Upper lobe of left lung (tissue), 6 donors: ENCODE measurements around the gene PSMG3. TPM values are rescaled to one million over a fixed set of nuclear protein-coding genes. Genes with fewer than 3 reads are reported as not detected.
A peak's percentile ranks its signal among the peaks of the same experiment; 100 is the strongest.

ENCODE experiments used
- ATAC-seq, 2 donors: fragments of 200-7000 bp; cut with Tn5 transposase; one replicate each; pipeline ENCODE4 v1.9.1; 2022; ENCODE audit warnings: mild to moderate bottlenecking in 2 of 2, moderate library complexity in 2 of 2; ENCODE audit not compliant: low FRiP score in 2 of 2
- DNase-seq, 2 donors: peaks; one replicate each; pipeline ENCODE4 v3.0.0-alpha.2; 2019 to 2020
- H3K27ac ChIP-seq, 4 donors: fragments of 200-600 bp; sonication (generic); one replicate each; pipeline ENCODE4 v1.5.1; 2016 to 2019
- H3K27me3 ChIP-seq, 4 donors: fragments of 200-600 bp; sonication (generic); one replicate each; pipeline ENCODE4 v1.5.1; 2017 to 2019
- H3K36me3 ChIP-seq, 4 donors: fragments of 200-600 bp; sonication (generic); one replicate each; pipeline ENCODE4 v1.5.1; 2016 to 2019
- H3K4me1 ChIP-seq, 4 donors: fragments of 200-600 bp; sonication (generic); one replicate each; pipeline ENCODE4 v1.5.1; 2018 to 2019
- H3K4me3 ChIP-seq, 4 donors: fragments of 200-600 bp; sonication (generic); one replicate each; pipeline ENCODE4 v1.5.1; 2017 to 2019; ENCODE audit warnings: mild to moderate bottlenecking in 2 of 4, moderate library complexity in 1 of 4
- H3K9me3 ChIP-seq, 4 donors: fragments of 200-600 bp; sonication (generic); one replicate each; pipeline ENCODE4 v1.5.1; 2018 to 2019
- EP300 ChIP-seq, 4 donors: sonication (generic); formaldehyde crosslinking; IDR thresholded peaks; one replicate each; pipeline ENCODE4 v1.5.1; 2017; ENCODE audit warnings: antibody characterized with exemption in 4 of 4, control low read depth in 2 of 4
- POLR2A ChIP-seq, 4 donors: fragments of 450-650 bp; IDR thresholded peaks; one replicate each; pipeline ENCODE4 v1.5.1; 2016 to 2017; ENCODE audit warnings: antibody characterized with exemption in 4 of 4, mild to moderate bottlenecking in 2 of 4
- POLR2AphosphoS5 ChIP-seq, 2 donors: sonication (generic); formaldehyde crosslinking; IDR thresholded peaks; one replicate each; pipeline ENCODE4 v1.5.1; 2017; ENCODE audit warnings: antibody characterized with exemption in 2 of 2
- WGBS, 2 donors: methylation state at CpG; one replicate each; pipeline ENCODE4 v1.1.5; 2017 to 2018; 5-methylcytosine and 5-hydroxymethylcytosine counted together
- total RNA-seq, 6 donors: library from RNA; depleted of rRNA in 4 of 6; stranded (reverse); fragments of >200 nt in 4 of 6; gene quantifications; one replicate each; pipeline versions ENCODE4 v1.1.0 to v1.2.1, GENCODE V29; 2016 to 2021
- TF ChIP-seq, protein P1 (sequence below), 6 experiments: fragments of 450-650 bp in 4 of 6; fragments of 200-600 bp in 2 of 6; sonication (generic) in 2 of 6; IDR thresholded peaks; one replicate each; pipeline ENCODE4 v1.5.1; 2016 to 2019; ENCODE audit warnings: antibody characterized with exemption in 6 of 6
- donor health status: DM: no; HTN: no; CAD: no; lungs with moderate emphysema.
- donor health status: DM: no; HTN: yes; CAD: no; lungs with severe emphysema.

Gene PSMG3
- total RNA-seq, 6 donors from 2014 or later = 19.0 to 53.1 (median 21.6) TPM

DNA sequence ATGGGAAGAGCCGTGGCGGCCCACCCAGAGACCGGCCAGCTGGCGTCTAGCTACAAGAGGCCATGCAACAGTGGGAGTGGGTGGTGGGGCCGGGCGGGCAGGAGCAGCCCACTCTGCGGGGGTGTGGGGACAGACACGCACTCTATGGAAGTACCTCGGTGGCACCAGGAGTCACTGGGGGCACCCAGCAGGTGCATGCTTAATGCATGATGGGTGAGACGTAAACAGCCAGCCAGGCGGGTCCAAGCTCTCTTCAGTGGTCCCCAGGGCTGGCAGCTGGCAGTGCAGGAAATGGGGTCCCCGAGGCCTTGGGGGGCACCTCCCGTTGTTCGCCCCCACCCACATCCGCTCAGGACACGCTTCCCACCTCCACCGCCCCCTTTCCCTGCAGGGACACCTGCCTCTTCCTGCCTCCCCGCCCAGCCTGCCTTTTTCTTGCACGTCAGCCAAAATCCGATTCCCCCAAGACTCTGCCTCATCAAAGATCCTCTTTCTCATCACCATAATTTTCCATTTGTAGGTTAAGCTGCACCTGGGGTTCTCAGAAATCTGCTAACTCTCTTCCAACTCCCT is 22.6 kb upstream of the PSMG3 start:
- no peak overlapping the region for H3K27ac ChIP-seq
- ATAC-seq (peak in 1 of 2 donors; percentile 5), DNase-seq (peak in 1 of 2 donors; percentile 68)
- no peaks in the 10 kb centered on the region for H3K36me3 ChIP-seq
- no peak for TF ChIP-seq POLR2AphosphoS5 (IDR thresholded peaks at IDR 0.05)
- TF ChIP-seq POLR2A (IDR thresholded peaks at IDR 0.05) = no peak
- TF ChIP-seq EP300 (IDR thresholded peaks at IDR 0.05) = no peak
- TF ChIP-seq, protein P1, sequence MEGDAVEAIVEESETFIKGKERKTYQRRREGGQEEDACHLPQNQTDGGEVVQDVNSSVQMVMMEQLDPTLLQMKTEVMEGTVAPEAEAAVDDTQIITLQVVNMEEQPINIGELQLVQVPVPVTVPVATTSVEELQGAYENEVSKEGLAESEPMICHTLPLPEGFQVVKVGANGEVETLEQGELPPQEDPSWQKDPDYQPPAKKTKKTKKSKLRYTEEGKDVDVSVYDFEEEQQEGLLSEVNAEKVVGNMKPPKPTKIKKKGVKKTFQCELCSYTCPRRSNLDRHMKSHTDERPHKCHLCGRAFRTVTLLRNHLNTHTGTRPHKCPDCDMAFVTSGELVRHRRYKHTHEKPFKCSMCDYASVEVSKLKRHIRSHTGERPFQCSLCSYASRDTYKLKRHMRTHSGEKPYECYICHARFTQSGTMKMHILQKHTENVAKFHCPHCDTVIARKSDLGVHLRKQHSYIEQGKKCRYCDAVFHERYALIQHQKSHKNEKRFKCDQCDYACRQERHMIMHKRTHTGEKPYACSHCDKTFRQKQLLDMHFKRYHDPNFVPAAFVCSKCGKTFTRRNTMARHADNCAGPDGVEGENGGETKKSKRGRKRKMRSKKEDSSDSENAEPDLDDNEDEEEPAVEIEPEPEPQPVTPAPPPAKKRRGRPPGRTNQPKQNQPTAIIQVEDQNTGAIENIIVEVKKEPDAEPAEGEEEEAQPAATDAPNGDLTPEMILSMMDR (IDR thresholded peaks at IDR 0.05) = no peak
- WGBS, 2 donors = 45 to 51% methylated on average over 9 to 20 of the region's 20 CpGs
- peaks cover 0 to 17% (median 4%) of the 10 kb centered on the region in 4 donors for H3K27me3 ChIP-seq
- H3K4me1 ChIP-seq = peaks cover 0 to 8% (median 0%) of the 10 kb centered on the region in 4 donors
- no peak overlapping the region for H3K4me3 ChIP-seq
- peaks cover 0 to 10% (median 8%) of the 10 kb centered on the region in 4 donors for H3K9me3 ChIP-seq

DNA sequence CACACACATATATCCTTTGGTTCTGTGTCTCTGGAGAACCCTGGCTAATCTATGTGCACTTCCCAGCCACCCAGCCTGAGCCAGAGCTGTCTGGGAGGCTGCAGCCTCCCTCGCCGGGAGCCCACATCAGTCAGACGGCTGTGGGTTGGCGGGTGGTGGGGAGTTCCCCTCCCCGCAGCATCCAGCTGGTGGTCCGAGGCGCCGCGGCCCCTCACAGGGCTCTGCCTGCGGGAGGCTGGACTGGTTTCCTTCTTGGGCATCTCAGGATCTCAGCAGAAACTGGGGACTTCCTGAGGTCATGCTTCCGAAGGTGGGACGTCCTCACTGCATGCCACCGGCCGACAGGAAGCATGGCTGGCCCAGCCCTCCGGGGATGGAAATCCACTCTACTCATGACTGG is 22.0 kb upstream of the PSMG3 start:
- no peak overlapping the region for H3K27ac ChIP-seq
- 9 to 14% methylated on average over 4 to 15 of the region's 15 CpGs for WGBS, 2 donors
- DNase-seq (peak in 1 of 2 donors; percentile 63), ATAC-seq (peak in 1 of 2 donors; percentile 3)
- H3K9me3 ChIP-seq = peaks cover 0 to 10% (median 8%) of the 10 kb centered on the region in 4 donors
- H3K4me1 ChIP-seq = peaks cover 0 to 8% (median 0%) of the 10 kb centered on the region in 4 donors
- H3K36me3 ChIP-seq = no peaks in the 10 kb centered on the region
- peaks cover 0 to 17% (median 4%) of the 10 kb centered on the region in 4 donors for H3K27me3 ChIP-seq
- no peak overlapping the region for H3K4me3 ChIP-seq
- TF ChIP-seq POLR2A (IDR thresholded peaks at IDR 0.05) = no peak
- no peak for TF ChIP-seq EP300 (IDR thresholded peaks at IDR 0.05)
- no peak for TF ChIP-seq POLR2AphosphoS5 (IDR thresholded peaks at IDR 0.05)

DNA sequence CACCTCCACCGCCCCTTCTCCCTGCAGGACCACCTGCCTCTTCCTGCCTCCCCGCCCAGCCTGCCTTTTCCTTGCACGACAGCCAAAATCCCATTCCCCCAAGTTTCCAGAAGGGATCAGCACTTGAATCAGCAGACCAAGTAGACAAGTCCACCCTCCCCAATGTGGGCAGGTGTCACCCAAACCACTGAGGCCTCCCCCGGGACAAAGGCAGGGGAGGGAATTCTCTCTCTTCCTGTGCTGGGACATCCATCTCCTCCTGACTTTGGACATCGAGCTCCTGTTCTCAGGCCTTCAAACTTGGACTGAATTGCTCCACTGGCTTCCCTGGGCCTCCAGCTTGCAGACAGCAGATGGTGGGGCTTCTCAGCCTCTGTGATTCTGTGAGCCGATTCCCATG is 21.6 kb upstream of the PSMG3 start:
- DNase-seq (no peak), ATAC-seq (no peak)
- Histone ChIP-seq H3K4me3 (no peak overlapping the region), H3K36me3 (no peaks in the 10 kb centered on the region), H3K27me3 (peaks cover 0 to 17% (median 4%) of the 10 kb centered on the region in 4 donors), H3K9me3 (peaks cover 0 to 10% (median 8%) of the 10 kb centered on the region in 4 donors), H3K27ac (no peak overlapping the region), H3K4me1 (peaks cover 0 to 8% (median 0%) of the 10 kb centered on the region in 4 donors)
- TF ChIP-seq EP300 (IDR thresholded peaks at IDR 0.05) (no peak), POLR2A (IDR thresholded peaks at IDR 0.05) (no peak), POLR2AphosphoS5 (IDR thresholded peaks at IDR 0.05) (no peak)
- TF ChIP-seq, protein P1 (IDR thresholded peaks at IDR 0.05) = no peak
- WGBS, 2 donors = 58 to 61% methylated on average over 5 to 6 of the region's 6 CpGs

DNA sequence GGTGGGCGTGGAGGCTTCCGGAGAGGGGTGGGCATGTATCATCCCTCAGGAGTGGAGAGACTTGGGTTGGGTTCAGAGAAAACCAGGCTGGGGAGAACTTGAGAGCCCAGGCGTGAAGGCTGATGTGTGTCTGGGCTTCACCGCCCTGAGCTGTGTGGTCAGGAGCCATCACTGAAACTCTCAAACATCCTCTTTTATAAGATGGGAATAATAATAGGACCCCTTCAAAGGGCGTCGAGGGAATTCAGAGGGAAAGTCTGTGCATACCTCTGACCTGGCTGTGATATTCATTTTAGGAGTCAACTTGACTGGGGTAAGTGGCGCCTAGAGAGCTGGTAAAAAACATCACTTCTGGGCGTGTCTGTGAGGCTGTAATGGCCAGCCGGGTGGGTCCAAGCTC is 21.1 kb upstream of the PSMG3 start:
- no peak overlapping the region for H3K4me3 ChIP-seq
- ATAC-seq = no peak
- H3K9me3 ChIP-seq = peaks cover 0 to 10% (median 8%) of the 10 kb centered on the region in 4 donors
- WGBS, 2 donors = 65 to 76% methylated on average over 8 to 9 of the region's 9 CpGs
- H3K36me3 ChIP-seq = no peaks in the 10 kb centered on the region
- no peak for DNase-seq
- TF ChIP-seq POLR2A (IDR thresholded peaks at IDR 0.05) (no peak), POLR2AphosphoS5 (IDR thresholded peaks at IDR 0.05) (no peak)
- peaks cover 0 to 17% (median 4%) of the 10 kb centered on the region in 4 donors for H3K27me3 ChIP-seq
- no peak overlapping the region for H3K27ac ChIP-seq
- peaks cover 0 to 8% (median 0%) of the 10 kb centered on the region in 4 donors for H3K4me1 ChIP-seq

DNA sequence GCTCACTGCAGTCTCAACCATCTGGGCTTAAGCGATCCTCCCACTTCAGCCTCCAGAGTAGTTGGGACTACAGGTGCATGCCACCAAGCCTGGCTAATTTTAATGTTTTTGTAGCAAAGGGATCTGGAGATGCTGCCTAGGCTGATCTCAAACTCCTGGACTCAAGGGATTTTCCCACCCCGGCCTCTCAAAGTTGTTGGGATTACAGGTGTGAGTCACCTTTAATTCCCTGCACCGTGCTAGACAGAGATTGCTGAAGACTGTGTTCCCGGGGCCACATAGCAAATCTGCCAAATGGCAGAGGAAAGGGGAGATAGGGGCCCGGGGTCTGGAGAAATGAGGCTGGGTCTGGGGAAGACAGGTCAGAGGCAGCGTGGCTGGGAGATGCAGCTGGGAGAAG is 20.6 kb upstream of the PSMG3 start:
- 79 to 84% methylated on average over 6 of the region's 6 CpGs for WGBS, 2 donors

More for the DNA sequence above, 20.6 kb upstream of the PSMG3 start:
- H3K27ac ChIP-seq = no peak overlapping the region
- DNase-seq = no peak
- peaks cover 0 to 17% (median 4%) of the 10 kb centered on the region in 4 donors for H3K27me3 ChIP-seq
- no peak overlapping the region for H3K4me3 ChIP-seq
- no peak for ATAC-seq
- TF ChIP-seq POLR2AphosphoS5 (IDR thresholded peaks at IDR 0.05) = no peak
- no peak for TF ChIP-seq EP300 (IDR thresholded peaks at IDR 0.05)
- TF ChIP-seq, protein P1 (IDR thresholded peaks at IDR 0.05) = no peak
- no peak for TF ChIP-seq POLR2A (IDR thresholded peaks at IDR 0.05)
- peaks cover 0 to 10% (median 8%) of the 10 kb centered on the region in 4 donors for H3K9me3 ChIP-seq
- H3K36me3 ChIP-seq = no peaks in the 10 kb centered on the region
- peaks cover 0 to 8% (median 0%) of the 10 kb centered on the region in 4 donors for H3K4me1 ChIP-seq
